Measurements from ENCODE around the gene NPHP4. TPM values are rescaled to one million over a fixed set of nuclear protein-coding genes. Genes with fewer than 3 reads are reported as not detected.

Gene NPHP4
- total RNA-seq, 2 experiments from 2014 or later: 13.4 to 24.2 TPM

DNA sequence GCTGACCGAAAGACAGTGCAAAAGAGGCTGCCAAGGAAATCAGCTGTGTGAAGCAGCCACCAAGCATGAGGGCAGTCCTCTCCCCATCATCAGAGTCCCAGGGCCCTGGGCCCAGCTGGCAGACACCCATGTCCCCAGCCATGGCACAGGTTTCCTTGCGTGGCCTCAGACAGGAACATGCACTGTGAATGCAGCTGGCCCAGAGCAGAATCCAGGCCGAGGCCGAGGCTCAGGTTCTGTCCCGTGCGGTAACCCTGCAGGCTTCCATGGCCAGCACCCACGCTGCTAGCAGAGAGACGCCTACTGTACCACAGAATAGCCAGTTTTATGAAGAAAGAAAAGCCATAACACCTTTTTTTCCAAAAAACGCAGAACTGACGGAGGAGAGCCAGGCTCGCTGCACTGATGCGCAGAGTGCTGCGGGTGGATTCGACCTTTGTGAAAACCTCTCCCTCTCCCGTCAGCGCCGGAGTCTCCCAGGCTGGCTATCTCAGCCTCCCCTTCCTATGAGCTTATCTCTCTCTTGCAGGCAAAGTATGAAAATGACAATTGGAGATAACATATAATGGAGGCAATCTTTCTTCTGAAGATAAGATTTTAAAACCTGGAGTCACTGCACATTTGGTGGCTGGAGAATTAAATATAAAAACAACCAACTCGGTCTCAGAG, 106.6 kb downstream of the NPHP4 start:
- no peak for TF ChIP-seq EZH2phosphoT487 (IDR thresholded peaks at IDR 0.05; ENCODE audit: borderline replicate concordance, low read depth, low read length)
- TF ChIP-seq, protein P1, sequence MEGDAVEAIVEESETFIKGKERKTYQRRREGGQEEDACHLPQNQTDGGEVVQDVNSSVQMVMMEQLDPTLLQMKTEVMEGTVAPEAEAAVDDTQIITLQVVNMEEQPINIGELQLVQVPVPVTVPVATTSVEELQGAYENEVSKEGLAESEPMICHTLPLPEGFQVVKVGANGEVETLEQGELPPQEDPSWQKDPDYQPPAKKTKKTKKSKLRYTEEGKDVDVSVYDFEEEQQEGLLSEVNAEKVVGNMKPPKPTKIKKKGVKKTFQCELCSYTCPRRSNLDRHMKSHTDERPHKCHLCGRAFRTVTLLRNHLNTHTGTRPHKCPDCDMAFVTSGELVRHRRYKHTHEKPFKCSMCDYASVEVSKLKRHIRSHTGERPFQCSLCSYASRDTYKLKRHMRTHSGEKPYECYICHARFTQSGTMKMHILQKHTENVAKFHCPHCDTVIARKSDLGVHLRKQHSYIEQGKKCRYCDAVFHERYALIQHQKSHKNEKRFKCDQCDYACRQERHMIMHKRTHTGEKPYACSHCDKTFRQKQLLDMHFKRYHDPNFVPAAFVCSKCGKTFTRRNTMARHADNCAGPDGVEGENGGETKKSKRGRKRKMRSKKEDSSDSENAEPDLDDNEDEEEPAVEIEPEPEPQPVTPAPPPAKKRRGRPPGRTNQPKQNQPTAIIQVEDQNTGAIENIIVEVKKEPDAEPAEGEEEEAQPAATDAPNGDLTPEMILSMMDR (conservative IDR thresholded peaks at IDR 0.05; ENCODE audit: low read length): no peak
- ChIA-PET CTCF (ENCODE audit: unreplicated experiment) (no interaction called here), POLR2A (no interaction called here)
- Histone ChIP-seq H2AFZ (ENCODE audit: low read length) (no peak overlapping the region), H3K36me3 (ENCODE audit: insufficient read depth, low read length) (no peaks in the 10 kb centered on the region), H4K20me1 (ENCODE audit: insufficient read depth, low read length) (no peaks in the 10 kb centered on the region), H3K4me1 (ENCODE audit: insufficient read depth, low read length, poor library complexity, severe bottlenecking) (no peaks in the 10 kb centered on the region), H3K27ac (ENCODE audit: low read depth, low read length, poor library complexity, severe bottlenecking) (no peak overlapping the region), H3K4me3 (ENCODE audit: low read depth, low read length, poor library complexity, severe bottlenecking) (no peak overlapping the region), H3K9me3 (ENCODE audit: low read length) (no peaks in the 10 kb centered on the region), H3K4me2 (ENCODE audit: low read length) (no peak overlapping the region), H3K9me2 (ENCODE audit: insufficient read depth, low read length) (no peaks in the 10 kb centered on the region), H3K79me2 (ENCODE audit: insufficient read depth, low read depth, low read length) (no peaks in the 10 kb centered on the region)
- DNase-seq (ENCODE audit: low spot score): no peak
- intact Hi-C loops (cut with micrococcal nuclease; ENCODE audit: unreplicated experiment): no loop called here
- no TSS peak for BruUV-seq (replicated peaks)

DNA sequence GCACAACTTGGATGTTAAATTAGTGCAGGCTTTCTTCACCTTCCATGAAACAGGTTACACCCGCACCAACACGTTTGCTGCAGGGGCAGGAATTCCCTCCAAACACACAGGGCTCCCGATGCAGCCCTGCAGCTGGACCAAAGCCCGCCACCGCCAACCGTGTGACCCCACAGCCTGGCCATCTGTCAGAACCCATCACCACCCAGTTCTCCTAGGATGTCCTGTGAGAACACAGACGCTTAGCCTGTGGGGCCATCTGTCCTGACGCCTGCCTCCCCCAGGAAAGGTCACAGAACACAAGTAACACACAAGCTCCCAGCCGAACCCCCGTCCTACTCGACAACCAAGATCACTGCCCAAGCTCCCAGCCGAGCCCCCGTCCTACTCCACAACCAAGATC, 108.1 kb downstream of the NPHP4 start:
- Histone ChIP-seq H3K4me3 (ENCODE audit: low read depth, low read length, poor library complexity, severe bottlenecking) (no peak overlapping the region), H2AFZ (ENCODE audit: low read length) (no peak overlapping the region), H3K9me3 (ENCODE audit: low read length) (no peaks in the 10 kb centered on the region), H3K9me2 (ENCODE audit: insufficient read depth, low read length) (no peaks in the 10 kb centered on the region), H3K27ac (ENCODE audit: low read depth, low read length, poor library complexity, severe bottlenecking) (no peak overlapping the region), H3K36me3 (ENCODE audit: insufficient read depth, low read length) (0 out of 2 replicates have a peak, but pooled peaks cover 3% of the 10 kb centered on the region), H4K20me1 (ENCODE audit: insufficient read depth, low read length) (no peaks in the 10 kb centered on the region), H3K4me2 (ENCODE audit: low read length) (no peak overlapping the region), H3K4me1 (ENCODE audit: insufficient read depth, low read length, poor library complexity, severe bottlenecking) (no peaks in the 10 kb centered on the region), H3K79me2 (ENCODE audit: insufficient read depth, low read depth, low read length) (no peaks in the 10 kb centered on the region)
- TF ChIP-seq, protein P1 (conservative IDR thresholded peaks at IDR 0.05; ENCODE audit: low read length): no peak
- no peak for TF ChIP-seq EZH2phosphoT487 (IDR thresholded peaks at IDR 0.05; ENCODE audit: borderline replicate concordance, low read depth, low read length)
- intact Hi-C loops (cut with micrococcal nuclease; ENCODE audit: unreplicated experiment): no loop called here
- CTCF ChIA-PET (ENCODE audit: unreplicated experiment): no interaction called here
- POLR2A ChIA-PET: no interaction called here
- no peak for DNase-seq (ENCODE audit: low spot score)
- no TSS peak for BruUV-seq (replicated peaks)
